NCI-H1930 (cell line): ENCODE measurements around the gene OR52A5.

Source experiments
- DNase-seq, 2 experiments: peaks; one replicate each; lab custom pipeline; 2025; lab: John Stamatoyannopoulos, UW

Gene OR52A5

GRCh38 chr11:5115339-5115738 lies 22.8 kb downstream of the OR52A5 start:
- no peak for DNase-seq

DNA sequence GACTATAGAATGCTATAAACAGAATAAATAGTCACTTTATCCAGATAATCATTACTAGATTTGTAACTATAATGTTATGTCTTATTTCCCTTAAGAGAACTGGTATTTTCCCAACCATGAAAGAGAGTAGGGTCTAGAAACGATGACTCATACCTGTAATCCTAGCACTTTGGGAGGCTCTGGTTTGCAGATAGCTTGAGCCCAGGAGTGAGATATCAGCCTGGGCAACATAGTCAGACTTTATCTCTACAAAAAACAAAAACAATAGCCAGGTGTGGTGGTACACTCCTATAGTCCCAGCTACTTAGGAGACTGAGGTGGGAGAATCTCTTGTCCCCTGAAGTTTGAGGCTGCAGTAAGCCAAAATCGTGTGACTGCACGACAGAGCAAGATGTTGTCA lies 30.9 kb downstream of the OR52A5 start:
- DNase-seq, result no peak

DNA sequence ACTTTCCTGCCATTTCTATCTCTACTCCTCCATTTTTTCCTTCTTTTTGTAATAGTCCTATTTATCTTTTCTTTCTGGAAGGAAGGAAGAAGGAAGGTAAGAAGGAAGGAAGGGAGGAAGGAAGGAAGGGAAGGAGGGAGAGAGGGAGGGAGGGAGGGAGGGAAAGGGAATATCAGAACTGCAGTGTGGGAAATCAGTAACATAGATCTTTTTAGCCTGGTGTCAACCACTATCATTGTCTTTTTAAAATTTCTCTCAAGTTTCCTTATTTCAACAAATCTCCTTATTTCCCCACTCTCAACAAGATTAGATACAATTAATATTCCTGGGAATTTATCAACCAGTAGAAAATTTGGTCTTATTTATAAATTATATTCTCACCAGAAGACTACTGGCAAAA lies 35.1 kb downstream of the OR52A5 start:
- DNase-seq, result no peak

- peak; percentile 13 to 66 for DNase-seq
These were observed 35.9 kb downstream of the OR52A5 start for GRCh38 chr11:5102246-5102645.

GRCh38 chr11:5096011-5096410 lies 42.1 kb downstream of the OR52A5 start:
- no peak for DNase-seq

DNA sequence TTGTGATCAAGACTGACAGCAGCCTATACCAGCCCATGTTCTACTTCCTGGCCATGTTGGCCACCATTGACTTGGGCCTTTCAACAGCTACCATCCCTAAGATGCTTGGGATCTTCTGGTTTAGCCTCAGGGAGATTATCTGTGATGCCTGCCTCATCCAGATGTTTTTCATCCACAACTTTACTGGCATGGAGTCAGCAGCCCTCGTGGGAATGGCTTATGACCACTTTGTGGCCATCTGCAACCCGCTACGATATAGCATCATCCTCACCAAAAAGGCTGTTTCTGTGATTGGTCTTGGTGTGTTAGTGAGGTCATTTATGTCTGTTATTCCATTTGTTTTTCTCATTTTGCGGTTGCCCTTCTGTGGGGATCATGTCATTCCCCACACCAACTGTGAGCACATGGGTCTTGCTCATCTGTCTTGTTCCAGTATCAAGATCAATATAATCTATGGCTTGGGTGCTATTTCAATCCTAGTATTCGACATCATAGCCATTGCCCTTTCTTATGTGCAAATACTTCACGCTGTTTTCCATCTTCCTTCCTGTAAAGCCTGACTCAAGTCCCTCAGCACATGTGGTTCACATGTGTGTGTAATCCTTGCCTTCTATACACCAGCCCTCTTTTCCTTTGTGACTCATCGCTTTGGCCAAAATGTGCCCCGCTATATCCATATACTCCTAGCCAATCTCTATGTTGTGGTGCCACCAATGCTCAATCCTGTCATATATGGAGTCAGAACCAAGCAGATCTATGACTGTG lies 45.2 kb downstream of the OR52A5 start:
- no peak for DNase-seq

DNA sequence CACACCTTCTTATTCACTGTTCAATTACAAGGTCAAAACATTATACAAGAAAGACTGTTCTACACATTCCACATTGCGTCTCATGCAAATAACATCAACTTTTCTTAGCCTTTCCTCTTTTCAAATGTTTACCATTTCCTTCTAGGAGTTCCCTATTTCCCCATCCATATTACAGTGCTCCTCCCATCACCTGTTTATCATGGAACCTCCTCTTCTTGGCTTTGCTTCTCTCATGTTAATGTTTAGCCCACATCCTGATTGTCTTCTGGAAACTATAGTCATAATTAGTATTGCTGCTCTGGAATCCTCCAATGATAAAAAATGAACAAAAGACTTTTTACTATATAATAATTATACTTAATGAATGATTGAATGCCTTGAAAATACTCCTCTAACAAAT lies 47.5 kb downstream of the OR52A5 start:
- no peak for DNase-seq

DNA sequence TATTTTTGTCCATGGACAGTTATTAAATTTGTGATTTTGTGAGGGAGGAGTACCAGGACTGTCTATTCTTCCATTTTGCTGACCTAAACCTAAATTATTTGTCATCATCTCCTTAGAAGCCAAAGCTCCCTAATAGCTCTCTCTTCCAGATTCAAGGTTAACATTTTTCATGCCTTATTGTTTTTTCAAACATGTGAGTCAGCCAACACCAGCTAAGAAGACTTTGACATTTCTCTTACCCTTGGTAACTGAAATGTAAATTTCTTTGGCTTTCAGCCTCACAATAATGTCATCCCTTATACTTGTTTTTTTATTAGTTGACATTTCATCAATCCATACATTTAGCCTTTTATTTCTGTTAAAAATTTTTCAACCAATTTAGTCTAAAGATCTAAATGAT lies 49.6 kb downstream of the OR52A5 start:
- DNase-seq, result no peak

DNA sequence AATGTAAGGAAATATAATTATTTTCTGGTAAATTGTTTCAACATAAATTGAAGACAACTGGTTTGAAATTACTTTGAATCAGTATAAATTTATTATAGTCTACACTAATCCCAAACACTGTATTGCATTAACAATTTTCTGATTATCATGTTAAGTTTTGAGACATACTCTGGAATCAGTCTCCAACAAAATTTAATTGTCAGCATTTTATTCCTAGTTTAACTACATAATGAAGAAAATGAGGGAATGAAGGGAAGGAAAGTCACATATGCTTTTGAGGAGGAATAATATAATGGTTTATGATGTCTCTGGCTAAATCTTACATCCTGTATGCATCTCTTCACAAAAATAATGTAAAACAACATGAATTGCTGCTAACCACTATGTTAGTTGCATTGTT lies 54.6 kb downstream of the OR52A5 start:
- DNase-seq, result no peak

DNA sequence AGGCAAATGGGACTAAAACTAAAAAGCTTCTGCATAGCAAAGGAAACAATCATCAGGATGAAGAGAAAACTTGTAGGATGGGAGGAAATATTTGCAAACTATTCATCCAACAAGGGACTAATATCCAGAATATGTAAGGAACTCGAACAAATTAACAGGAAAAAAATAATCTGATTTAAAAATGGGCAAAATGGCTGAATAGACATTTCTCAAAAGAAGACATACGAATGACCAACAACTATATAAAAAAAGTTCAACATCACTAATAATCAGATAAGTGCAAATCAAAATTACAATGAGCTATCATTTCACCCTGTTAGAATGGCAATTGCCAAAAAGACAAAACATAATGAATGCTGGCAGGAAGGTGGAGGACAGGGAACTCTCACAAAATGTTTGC lies 56.8 kb downstream of the OR52A5 start:
- no peak for DNase-seq
